ENCODE data around the gene PACRG.

PACRG gene

DNA sequence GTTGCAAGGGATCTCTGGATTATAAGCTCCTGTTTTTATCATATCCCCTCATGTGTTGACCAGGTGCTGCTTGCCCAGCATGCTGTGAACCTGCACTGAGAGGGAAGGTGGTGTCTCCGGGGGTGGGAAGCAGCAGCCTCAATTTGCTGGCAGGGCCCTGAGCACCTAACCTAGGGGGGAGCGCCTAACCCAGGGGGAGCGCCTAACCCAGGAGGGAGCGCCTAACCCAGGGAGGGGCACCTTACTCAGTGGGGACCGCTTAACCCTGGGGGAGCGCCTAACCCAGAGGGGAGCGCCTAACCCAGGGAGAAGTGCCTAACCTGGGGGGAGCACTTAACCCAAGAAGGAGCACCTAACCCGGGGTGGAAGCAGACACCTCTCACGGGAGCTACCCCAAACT lies 603.5 kb downstream of the PACRG start:
- no peak for TF ChIP-seq ZC3H10 (CRISPR knock-in tag; IDR thresholded peaks at IDR 0.05)
- TF ChIP-seq ISL1 (CRISPR knock-in tag; IDR thresholded peaks at IDR 0.05) = no peak
- TF ChIP-seq SNAI2 (CRISPR knock-in tag; IDR thresholded peaks at IDR 0.05) = no peak
- no peak for TF ChIP-seq RARB (CRISPR knock-in tag; IDR thresholded peaks at IDR 0.05)
- no peak for TF ChIP-seq OSR1 (CRISPR knock-in tag; IDR thresholded peaks at IDR 0.05)
- TF ChIP-seq CREB5 (CRISPR knock-in tag; IDR thresholded peaks at IDR 0.05; ENCODE audit: low read depth) = no peak
- no peak for TF ChIP-seq ZFP30 (CRISPR knock-in tag; IDR thresholded peaks at IDR 0.05)
- TF ChIP-seq ZNF565 (CRISPR knock-in tag; conservative IDR thresholded peaks at IDR 0.05; ENCODE audit: low read depth) = no peak
- TF ChIP-seq ARNTL (CRISPR knock-in tag; IDR thresholded peaks at IDR 0.05; ENCODE audit: borderline replicate concordance, low read depth) = no peak
- no peak for TF ChIP-seq ESRRG (CRISPR knock-in tag; IDR thresholded peaks at IDR 0.05)
- TF ChIP-seq CSDC2 (CRISPR knock-in tag; IDR thresholded peaks at IDR 0.05) = no peak
- TF ChIP-seq TOX (CRISPR knock-in tag; IDR thresholded peaks at IDR 0.05; ENCODE audit: borderline replicate concordance) = no peak
- ATAC-seq = no peak

GRCh38 chr6:163332575-163332974 lies 604.8 kb downstream of the PACRG start:
- ATAC-seq = no peak
- no peak for TF ChIP-seq CSDC2 (CRISPR knock-in tag; IDR thresholded peaks at IDR 0.05)
- TF ChIP-seq RARB (CRISPR knock-in tag; IDR thresholded peaks at IDR 0.05) = no peak
- TF ChIP-seq ISL1 (CRISPR knock-in tag; IDR thresholded peaks at IDR 0.05) = no peak
- no peak for TF ChIP-seq ARNTL (CRISPR knock-in tag; IDR thresholded peaks at IDR 0.05; ENCODE audit: borderline replicate concordance, low read depth)
- TF ChIP-seq ZNF565 (CRISPR knock-in tag; conservative IDR thresholded peaks at IDR 0.05; ENCODE audit: low read depth) = no peak
- TF ChIP-seq CREB5 (CRISPR knock-in tag; IDR thresholded peaks at IDR 0.05; ENCODE audit: low read depth) = no peak
- no peak for TF ChIP-seq TOX (CRISPR knock-in tag; IDR thresholded peaks at IDR 0.05; ENCODE audit: borderline replicate concordance)
- TF ChIP-seq OSR1 (CRISPR knock-in tag; IDR thresholded peaks at IDR 0.05) = no peak
- TF ChIP-seq PPARA (CRISPR knock-in tag; IDR thresholded peaks at IDR 0.05; ENCODE audit: borderline replicate concordance) = no peak
- TF ChIP-seq, protein P1, sequence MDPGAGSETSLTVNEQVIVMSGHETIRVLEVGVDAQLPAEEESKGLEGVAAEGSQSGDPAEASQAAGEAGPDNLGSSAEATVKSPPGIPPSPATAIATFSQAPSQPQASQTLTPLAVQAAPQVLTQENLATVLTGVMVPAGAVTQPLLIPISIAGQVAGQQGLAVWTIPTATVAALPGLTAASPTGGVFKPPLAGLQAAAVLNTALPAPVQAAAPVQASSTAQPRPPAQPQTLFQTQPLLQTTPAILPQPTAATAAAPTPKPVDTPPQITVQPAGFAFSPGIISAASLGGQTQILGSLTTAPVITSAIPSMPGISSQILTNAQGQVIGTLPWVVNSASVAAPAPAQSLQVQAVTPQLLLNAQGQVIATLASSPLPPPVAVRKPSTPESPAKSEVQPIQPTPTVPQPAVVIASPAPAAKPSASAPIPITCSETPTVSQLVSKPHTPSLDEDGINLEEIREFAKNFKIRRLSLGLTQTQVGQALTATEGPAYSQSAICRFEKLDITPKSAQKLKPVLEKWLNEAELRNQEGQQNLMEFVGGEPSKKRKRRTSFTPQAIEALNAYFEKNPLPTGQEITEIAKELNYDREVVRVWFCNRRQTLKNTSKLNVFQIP (CRISPR knock-in tag; IDR thresholded peaks at IDR 0.05; ENCODE audit: borderline replicate concordance, low read depth) = no peak
- no peak for TF ChIP-seq ZC3H10 (CRISPR knock-in tag; IDR thresholded peaks at IDR 0.05)
- no peak for TF ChIP-seq ESRRG (CRISPR knock-in tag; IDR thresholded peaks at IDR 0.05)
- no peak for TF ChIP-seq SNAI2 (CRISPR knock-in tag; IDR thresholded peaks at IDR 0.05)
- TF ChIP-seq, protein P2, sequence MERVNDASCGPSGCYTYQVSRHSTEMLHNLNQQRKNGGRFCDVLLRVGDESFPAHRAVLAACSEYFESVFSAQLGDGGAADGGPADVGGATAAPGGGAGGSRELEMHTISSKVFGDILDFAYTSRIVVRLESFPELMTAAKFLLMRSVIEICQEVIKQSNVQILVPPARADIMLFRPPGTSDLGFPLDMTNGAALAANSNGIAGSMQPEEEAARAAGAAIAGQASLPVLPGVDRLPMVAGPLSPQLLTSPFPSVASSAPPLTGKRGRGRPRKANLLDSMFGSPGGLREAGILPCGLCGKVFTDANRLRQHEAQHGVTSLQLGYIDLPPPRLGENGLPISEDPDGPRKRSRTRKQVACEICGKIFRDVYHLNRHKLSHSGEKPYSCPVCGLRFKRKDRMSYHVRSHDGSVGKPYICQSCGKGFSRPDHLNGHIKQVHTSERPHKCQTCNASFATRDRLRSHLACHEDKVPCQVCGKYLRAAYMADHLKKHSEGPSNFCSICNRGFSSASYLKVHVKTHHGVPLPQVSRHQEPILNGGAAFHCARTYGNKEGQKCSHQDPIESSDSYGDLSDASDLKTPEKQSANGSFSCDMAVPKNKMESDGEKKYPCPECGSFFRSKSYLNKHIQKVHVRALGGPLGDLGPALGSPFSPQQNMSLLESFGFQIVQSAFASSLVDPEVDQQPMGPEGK (CRISPR knock-in tag; IDR thresholded peaks at IDR 0.05; ENCODE audit: borderline replicate concordance) = no peak
- no peak for TF ChIP-seq ZFP30 (CRISPR knock-in tag; IDR thresholded peaks at IDR 0.05)
- no peak for TF ChIP-seq GLIS3 (CRISPR knock-in tag; IDR thresholded peaks at IDR 0.05)
- no peak for TF ChIP-seq TSHZ2 (CRISPR knock-in tag; IDR thresholded peaks at IDR 0.05)
- no peak for TF ChIP-seq ZFP3 (CRISPR knock-in tag; IDR thresholded peaks at IDR 0.05)

GRCh38 chr6:163333038-163333437 lies 605.3 kb downstream of the PACRG start:
- no peak for ATAC-seq
- TF ChIP-seq TOX (CRISPR knock-in tag; IDR thresholded peaks at IDR 0.05; ENCODE audit: borderline replicate concordance) (no peak), CSRNP3 (CRISPR knock-in tag; IDR thresholded peaks at IDR 0.05) (no peak), ZNF70 (CRISPR knock-in tag; IDR thresholded peaks at IDR 0.05) (no peak), SNAI2 (CRISPR knock-in tag; IDR thresholded peaks at IDR 0.05) (no peak), TCF4 (CRISPR knock-in tag; IDR thresholded peaks at IDR 0.05; ENCODE audit: borderline replicate concordance) (no peak), CSDC2 (CRISPR knock-in tag; IDR thresholded peaks at IDR 0.05) (no peak), ZFP3 (CRISPR knock-in tag; IDR thresholded peaks at IDR 0.05) (no peak), ZC3H10 (CRISPR knock-in tag; IDR thresholded peaks at IDR 0.05) (no peak), ZFP30 (CRISPR knock-in tag; IDR thresholded peaks at IDR 0.05) (no peak), TSHZ2 (CRISPR knock-in tag; IDR thresholded peaks at IDR 0.05) (no peak), OSR1 (CRISPR knock-in tag; IDR thresholded peaks at IDR 0.05) (no peak), GLIS3 (CRISPR knock-in tag; IDR thresholded peaks at IDR 0.05) (no peak)
